Panc1 (cell line): ENCODE measurements around the gene FOXD4. TPM values are rescaled to one million over a fixed set of nuclear protein-coding genes. Genes with fewer than 3 reads are reported as not detected.
"Not testable (repeated sequence)": the region's sequence is repeated elsewhere in the genome, so short reads cannot be mapped to it uniquely, and the experiment has no call there.

Experiments used
- ATAC-seq: fragments of 200-7000 bp; cut with Tn5 transposase; 2 replicates; pipeline ENCODE4 v1.9.1; 2020; ENCODE audit warnings: mild to moderate bottlenecking, moderate library complexity
- BruUV-seq: library from RNA; stranded (reverse); fragments of 400-500 nt; replicated peaks from 2 replicates; lab custom pipeline; 2021; lab: Mats Ljungman, UMichigan
- CTCF ChIA-PET: fragments of 300-600 bp; sonication (Branson Sonifier 250); formaldehyde crosslinking; loops from one replicate; lab custom pipeline; 2022; ENCODE audit warnings: antibody characterized with exemption; lab: Charles Lee
- POLR2A ChIA-PET: fragments of 300-600 bp; sonication (Branson Sonifier 250); formaldehyde crosslinking; loops from one replicate; lab custom pipeline; 2022; ENCODE audit warnings: antibody characterized with exemption; lab: Charles Lee
- DNase-seq: peaks from one replicate; pipeline ENCODE4 v3.0.0-alpha.2; 2010; ENCODE audit warnings: low read depth, low spot score
- H3K27ac ChIP-seq: 2 replicates; pipeline ENCODE4 v1.5.1; 2011; ENCODE audit warnings: mild to moderate bottlenecking, low read length, inconsistent platforms
- H3K27me3 ChIP-seq: fragments of 200-500 bp; sonication (Bioruptor generic); 2 replicates; pipeline ENCODE4 v1.6.0; 2014; ENCODE audit warnings: low read length, inconsistent platforms; ENCODE audit not compliant: control insufficient read depth, insufficient read depth
- H3K36me3 ChIP-seq: fragments of 200-500 bp; sonication (Bioruptor generic); 2 replicates; pipeline ENCODE4 v1.5.1; 2014; ENCODE audit warnings: inconsistent platforms, mild to moderate bottlenecking, low read length, moderate library complexity; ENCODE audit not compliant: control insufficient read depth, insufficient read depth
- H3K4me1 ChIP-seq: 2 replicates; pipeline ENCODE4 v1.5.1; 2011; ENCODE audit warnings: inconsistent platforms, mild to moderate bottlenecking, low read length, moderate library complexity; ENCODE audit not compliant: control insufficient read depth, insufficient read depth
- H3K4me3 ChIP-seq, 2 experiments: 2 replicates each; pipeline ENCODE4 v1.5.1; 2011 to 2012; ENCODE audit warnings: low read depth in 2 of 2, low read length in 2 of 2, mild to moderate bottlenecking in 2 of 2, inconsistent platforms in 1 of 2, moderate library complexity in 1 of 2
- H3K9me3 ChIP-seq: fragments of 200-500 bp; sonication (Bioruptor generic); 2 replicates; pipeline ENCODE4 v1.5.1; 2014; ENCODE audit warnings: low read depth, mild to moderate bottlenecking, inconsistent platforms, low read length, moderate library complexity; ENCODE audit not compliant: control insufficient read depth, insufficient read depth
- in situ Hi-C: cut with HindIII; loops from 2 replicates; pipeline ENCODE4 v1.10.0; 2016; ENCODE audit warnings: low sequenced_read_pairs, low pct_unique_long_range_greater_than_20kb
- intact Hi-C: fragments of 100-400 bp; cut with micrococcal nuclease; formaldehyde crosslinking; loops from one replicate; pipeline ENCODE4 v1.10.0; 2022; ENCODE audit not compliant: unreplicated experiment
- total RNA-seq: library from RNA; stranded (reverse); gene quantifications from one replicate; pipeline ENCODE4 v1.2.1, GENCODE V29; 2021; ENCODE audit not compliant: unreplicated experiment

The FOXD4 gene
- total RNA-seq, 1 experiment from 2014 or later, result 0.23 TPM

DNA sequence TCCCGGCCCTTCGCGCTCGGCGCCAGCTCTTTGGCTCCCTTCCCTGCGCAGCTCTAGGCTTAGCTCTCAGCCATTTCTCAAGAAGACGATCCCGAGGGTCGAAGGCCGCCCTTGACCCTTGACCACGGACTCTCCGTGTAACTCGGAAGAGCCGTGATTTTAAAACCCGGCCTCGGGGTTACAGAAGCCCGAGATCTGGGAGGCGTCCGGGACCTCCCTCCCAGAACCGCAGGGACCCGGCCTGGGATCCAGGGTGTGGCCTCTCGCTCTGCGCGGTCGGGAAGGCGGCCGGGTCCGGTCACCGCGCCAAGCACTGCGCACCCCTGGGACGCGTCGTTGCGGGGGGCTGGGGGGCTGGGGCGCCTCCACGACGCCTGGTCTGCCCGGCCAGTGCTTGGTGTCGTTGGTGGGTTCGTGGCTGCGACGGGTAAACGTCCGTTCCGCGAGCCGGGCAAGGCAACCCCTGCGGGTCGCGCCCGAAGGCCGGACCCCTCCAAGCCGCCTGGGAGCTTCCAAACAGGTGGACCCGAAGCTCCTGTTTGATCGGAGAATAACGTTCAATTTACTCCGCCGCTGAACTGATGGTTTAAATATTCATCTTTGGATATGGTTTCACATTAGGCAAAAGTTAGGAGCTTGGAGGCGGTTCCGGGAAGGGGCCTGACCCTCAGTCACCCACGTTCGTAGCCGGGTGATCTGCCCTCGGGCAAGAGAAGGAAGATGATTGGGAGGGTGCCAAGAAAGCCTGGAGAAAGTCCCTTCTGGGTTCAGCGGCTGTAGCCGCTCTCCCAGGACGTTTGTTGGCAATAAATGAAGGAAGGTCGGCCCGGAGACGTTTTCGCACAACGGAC is 3.7 kb downstream of the FOXD4 start:
- H3K27ac ChIP-seq, H3K36me3 ChIP-seq, CTCF ChIA-PET, in situ Hi-C loops, H3K9me3 ChIP-seq, H3K4me1 ChIP-seq, H3K27me3 ChIP-seq, POLR2A ChIA-PET, DNase-seq, intact Hi-C loops, BruUV-seq: not testable (repeated sequence)
- H3K4me3 ChIP-seq, result peak overlapping the region; percentile 28 to 48
- peak; percentile 82 for ATAC-seq

DNA sequence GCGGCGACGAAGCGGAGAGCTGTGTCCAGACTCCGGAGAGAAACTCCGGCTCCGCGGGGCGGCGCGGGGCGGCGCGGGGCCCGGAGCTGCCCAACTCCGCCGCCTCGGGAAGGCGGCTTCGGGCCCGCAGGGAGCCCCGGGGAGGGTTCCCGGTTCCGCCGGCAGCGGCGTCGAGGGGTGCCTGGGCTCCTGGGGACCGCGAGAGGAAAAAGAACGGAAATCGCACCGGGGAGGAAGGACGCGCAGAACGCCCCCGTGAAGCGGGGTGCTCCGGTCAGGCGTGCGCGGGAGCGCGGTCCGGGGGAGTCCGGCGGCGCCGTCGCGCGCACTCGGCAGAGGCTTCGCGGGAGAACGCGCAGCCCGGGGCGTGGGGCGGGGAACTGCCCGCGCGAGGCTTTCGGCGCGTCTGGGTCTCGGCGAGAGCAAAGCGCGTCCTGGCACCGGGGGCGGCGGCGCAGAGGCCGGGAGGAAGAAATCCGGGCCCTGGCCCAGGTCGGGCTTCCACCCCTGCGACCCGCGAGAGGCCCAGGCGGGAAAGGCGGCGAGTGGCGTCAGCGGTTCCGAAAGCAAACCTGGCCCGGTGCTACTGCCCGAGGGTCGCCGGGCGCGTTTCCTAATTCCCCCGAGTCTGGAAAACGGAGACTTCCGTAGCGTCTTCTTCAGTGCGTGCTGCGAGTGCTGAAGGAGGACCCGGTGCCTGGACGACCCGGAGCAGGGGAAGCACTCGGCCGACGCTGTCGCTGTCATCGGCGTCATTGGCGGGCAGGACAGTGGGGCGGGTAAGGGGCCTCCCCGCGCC is 4.5 kb downstream of the FOXD4 start:
- H3K27ac ChIP-seq, in situ Hi-C loops, POLR2A ChIA-PET, H3K9me3 ChIP-seq, H3K36me3 ChIP-seq, H3K27me3 ChIP-seq, H3K4me1 ChIP-seq, intact Hi-C loops, DNase-seq, CTCF ChIA-PET, BruUV-seq: not testable (repeated sequence)
- peak; percentile 83 for ATAC-seq
- peak overlapping the region; percentile 28 to 48; a peak in 3 of 4 replicates for H3K4me3 ChIP-seq

DNA sequence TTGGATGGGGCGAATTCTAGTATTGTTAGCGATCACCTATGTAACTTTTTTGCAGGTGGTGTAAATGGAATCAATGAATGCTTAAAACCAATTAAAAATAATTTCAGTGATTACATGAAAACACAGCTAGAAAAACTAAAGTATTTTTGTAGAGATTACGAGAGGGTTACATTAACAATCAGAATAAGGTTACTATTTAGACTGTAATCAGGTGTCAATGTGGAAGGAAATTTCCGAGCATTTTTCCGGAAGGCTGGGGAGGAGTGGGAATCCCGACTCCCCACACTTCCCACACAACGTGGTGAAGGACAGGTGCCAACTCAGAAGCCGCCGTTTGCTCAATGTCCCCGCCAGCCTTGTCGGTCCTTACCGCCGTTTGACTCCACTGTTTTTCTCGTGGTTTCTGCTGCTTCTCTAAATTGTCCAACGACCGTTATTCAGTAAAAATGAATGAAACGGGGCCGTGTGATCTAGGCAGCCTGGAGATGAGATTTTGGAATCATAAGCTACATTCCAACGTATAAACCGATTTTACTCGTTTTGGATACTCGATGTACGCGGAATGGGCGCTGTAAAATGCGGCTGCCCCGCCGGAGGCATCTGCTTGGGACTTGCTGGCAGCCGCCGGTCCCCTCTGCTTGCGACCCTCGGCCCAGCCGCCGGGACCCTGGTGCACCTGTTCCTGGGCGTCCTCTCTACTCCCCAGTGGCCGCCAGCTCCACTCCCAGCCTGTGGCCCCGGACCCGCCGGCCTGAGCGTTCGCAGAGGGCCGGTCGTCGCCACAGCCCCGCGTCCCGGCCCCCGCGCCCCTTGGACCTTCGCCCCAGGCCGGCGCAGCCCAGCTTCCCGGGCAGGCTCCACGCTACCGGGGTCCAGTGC is 5.4 kb downstream of the FOXD4 start:
- CTCF ChIA-PET, H3K36me3 ChIP-seq, intact Hi-C loops, in situ Hi-C loops, DNase-seq, H3K4me3 ChIP-seq, H3K9me3 ChIP-seq, H3K27ac ChIP-seq, BruUV-seq, H3K4me1 ChIP-seq, POLR2A ChIA-PET, H3K27me3 ChIP-seq: not testable (repeated sequence)
- 0 out of 2 replicates have a peak, but pooled peaks have one; percentile 17 for ATAC-seq

DNA sequence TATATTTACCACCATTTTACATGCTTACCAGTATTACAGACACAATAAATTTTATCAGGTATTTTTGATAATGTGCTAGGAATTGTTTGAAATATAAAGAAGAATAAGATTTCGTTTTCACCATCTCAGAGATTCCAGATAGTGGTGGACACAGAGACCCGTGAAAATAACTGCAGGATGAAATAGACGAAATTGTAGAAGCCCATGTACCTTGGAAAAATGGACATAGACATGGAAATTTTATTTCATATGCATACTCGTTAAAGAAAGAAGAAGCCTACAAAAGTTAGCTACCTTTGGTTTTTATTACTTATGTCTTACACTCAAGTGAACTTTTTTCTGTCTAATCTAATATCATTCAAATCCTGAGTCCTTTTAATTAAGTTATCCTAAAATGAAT is 7.5 kb downstream of the FOXD4 start:
- H3K9me3 ChIP-seq, POLR2A ChIA-PET, ATAC-seq, H3K27me3 ChIP-seq, H3K27ac ChIP-seq, H3K4me3 ChIP-seq, H3K4me1 ChIP-seq, in situ Hi-C loops, CTCF ChIA-PET, DNase-seq, H3K36me3 ChIP-seq, BruUV-seq, intact Hi-C loops: not testable (repeated sequence)

DNA sequence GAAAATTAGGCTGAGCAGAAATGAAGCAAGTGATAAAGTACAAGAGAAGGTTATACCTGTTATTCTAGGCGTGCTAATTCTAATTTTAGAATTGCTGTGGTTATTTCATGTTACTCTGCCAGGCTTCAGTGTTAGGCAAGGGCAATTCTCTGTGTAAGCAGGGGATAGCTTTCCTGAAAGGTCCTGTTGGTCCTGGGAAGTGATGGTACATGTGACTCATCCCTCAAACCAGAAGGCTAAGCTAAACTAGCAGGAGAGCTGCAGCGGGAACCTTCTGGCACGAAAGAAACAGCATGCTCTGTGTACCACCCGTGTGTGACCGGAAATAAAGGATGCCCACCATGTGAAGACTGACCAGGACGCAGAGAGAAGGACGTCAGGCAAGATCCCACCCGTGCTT is 8.7 kb downstream of the FOXD4 start:
- DNase-seq, result not testable (repeated sequence)

DNA sequence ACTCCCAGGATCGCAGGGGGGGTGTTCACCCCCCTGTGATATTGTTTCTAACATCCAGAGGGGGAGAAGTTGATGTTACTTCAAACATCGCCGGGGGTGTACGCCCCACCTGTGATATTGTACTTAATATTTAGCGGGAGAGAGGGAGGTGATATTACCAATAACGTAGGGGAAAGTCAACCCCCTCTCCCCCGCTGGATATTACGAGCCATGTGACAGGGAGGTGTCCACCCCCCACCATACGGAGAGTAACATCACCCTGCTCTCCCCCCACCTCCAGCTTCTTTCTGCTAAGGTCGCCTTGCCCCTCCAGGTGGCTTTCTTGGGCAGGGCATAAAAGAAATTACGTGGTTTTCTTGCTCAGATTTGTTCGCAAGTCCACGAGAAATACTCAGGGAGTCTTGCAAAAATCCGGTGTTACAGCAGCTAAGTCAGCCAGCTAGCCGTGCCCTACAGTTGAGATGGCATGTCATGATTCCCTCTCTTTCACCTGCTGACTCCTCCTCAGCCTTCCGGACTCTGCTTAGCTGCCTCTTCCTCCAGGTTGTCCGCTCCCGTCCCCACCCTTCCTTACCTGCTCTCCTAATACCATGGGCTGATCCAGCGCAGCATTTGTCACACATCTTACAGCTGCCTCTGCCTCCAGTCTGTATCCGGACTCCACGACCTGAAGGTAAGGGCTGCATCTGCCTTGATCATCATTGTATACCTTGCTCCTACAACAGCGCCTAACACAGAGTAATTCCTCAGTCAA is 9.3 kb downstream of the FOXD4 start:
- intact Hi-C loops, H3K4me3 ChIP-seq, H3K27ac ChIP-seq, BruUV-seq, DNase-seq, POLR2A ChIA-PET, ATAC-seq, H3K4me1 ChIP-seq, CTCF ChIA-PET, H3K9me3 ChIP-seq, in situ Hi-C loops, H3K36me3 ChIP-seq, H3K27me3 ChIP-seq: not testable (repeated sequence)

More for the DNA sequence above, 8.7 kb downstream of the FOXD4 start:
- H3K9me3 ChIP-seq, H3K27me3 ChIP-seq, H3K4me1 ChIP-seq, in situ Hi-C loops, H3K4me3 ChIP-seq, BruUV-seq, H3K27ac ChIP-seq, ATAC-seq, intact Hi-C loops, H3K36me3 ChIP-seq, CTCF ChIA-PET, POLR2A ChIA-PET: not testable (repeated sequence)
